Measurements from ENCODE around the gene IL16.
"Not testable (repeated sequence)": the region's sequence is repeated elsewhere in the genome, so short reads cannot be mapped to it uniquely, and the experiment has no call there.

Gene IL16

GRCh38 chr15:81174792-81175327, 21.8 kb upstream of the IL16 start:
- ATAC-seq: no peak

GRCh38 chr15:81175496-81175895, 21.2 kb upstream of the IL16 start:
- ATAC-seq: no peak

DNA sequence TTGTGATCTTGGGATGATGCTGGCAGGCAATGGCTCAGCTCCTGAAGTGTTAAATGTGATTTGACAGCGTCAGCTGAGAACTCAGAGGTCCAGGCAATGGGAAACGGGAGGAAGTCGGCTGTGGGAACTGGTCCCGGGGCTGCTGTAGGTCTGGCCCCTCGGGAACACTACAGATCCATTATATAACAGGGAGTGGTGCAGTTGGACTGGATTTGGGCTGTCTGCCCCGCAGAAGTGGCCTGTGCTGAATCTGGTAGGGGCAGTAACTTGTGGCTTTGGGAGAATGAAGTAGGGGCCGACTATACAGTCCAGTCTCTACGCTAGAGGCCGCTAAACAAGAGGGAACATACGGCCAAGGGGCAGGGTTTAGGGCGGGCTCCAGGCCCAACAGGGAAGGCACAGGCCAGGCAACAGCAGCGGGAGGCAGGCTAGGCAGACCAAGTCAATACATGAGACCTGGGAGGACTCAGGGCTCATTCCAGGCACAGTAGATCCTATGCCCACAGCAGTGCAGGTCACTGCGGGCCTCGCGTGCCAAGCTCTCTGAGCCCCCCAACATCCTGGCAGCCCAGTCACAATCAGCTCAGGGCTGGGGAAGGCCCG, 20.3 kb upstream of the IL16 start:
- no peak for ATAC-seq

GRCh38 chr15:81178365-81178764, 18.3 kb upstream of the IL16 start:
- ATAC-seq: no peak

DNA sequence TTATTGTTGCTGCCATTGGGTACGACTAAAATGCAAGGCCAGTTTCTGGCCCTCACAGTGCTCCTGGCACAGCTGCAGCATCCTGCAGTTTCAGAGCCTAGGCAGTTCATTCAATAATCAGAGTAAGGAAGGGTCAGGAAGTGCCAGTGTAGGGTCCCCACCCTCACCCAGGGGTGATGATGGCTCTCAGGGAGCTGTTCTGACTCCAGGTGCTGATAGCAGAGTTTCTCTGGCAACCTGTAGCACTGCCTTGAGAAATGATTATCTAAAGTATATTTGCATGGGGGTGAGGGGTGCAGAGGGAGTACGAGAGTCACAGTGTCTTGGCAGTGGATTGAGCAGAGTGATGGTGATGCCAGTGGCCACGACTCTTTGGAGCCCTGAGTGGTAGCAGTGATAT, 15.5 kb upstream of the IL16 start:
- ATAC-seq: no peak

GRCh38 chr15:81182031-81182755, 14.5 kb upstream of the IL16 start:
- ATAC-seq: no peak

DNA sequence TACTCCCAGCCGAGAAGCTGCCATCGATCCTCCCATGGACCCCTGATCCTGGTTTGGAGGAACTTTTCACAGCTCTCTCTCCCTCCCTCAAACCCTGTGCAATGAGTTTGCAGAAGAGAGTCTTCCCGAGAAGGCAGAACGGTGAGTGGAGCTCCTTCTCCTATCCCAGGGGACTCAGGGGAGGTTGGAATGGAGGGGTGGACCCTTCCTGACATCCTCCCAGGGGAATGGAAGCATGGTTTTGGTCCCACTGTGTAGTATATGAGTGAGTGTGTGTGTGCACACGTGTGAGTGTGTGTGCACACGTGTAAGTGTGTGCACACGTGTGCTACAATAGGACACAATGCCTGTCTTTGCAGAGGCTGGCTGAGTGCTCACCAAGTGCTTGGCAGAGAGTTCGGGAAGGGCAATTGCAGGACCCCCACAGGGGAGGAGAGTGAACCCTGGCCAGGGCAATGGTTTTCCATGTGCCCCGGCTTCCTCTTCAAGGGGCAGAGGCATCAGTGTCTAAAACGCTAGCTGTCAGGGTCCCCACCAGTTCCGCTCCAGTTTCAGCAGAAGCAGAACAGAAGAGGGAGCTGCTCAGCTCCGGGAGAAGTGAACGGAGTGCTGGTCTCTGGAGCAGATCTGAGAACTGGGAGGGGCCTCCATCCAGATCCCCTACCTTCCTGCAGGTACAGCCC, 13.8 kb upstream of the IL16 start:
- no peak for ATAC-seq

GRCh38 chr15:81183439-81183775, 13.3 kb upstream of the IL16 start:
- no peak for ATAC-seq

GRCh38 chr15:81184188-81184587, 12.5 kb upstream of the IL16 start:
- no peak for ATAC-seq

DNA sequence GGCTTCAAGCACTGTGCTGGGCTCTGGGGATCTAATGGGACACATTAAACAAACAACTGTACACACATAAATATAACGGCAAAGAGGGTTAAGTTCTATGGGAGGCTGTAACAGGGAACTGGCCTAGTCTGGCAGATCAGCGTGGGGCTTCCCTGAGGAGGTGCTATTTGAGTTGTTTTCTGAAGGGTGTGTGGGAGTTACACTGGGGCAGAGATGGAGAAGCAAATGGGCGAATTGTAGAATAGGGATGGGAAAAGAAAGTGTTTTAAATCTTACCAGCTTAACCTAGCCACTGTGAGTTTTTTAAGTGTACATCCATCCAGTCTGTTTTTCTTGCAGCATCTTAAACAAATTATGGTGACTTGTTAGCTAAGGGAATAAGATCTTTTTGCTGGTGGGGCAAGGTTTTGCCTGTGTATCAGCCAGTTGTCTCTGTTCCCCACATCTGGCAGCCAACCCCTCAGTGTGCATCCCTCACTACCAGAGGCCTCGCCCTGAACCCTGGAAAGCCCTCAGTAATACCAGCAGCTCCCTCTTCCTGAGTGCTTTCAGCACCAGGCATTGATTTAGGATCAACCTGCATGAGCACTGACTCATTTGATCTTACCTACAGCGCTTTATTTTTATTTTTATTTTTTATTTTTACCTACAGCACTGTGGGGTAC, 10.9 kb upstream of the IL16 start:
- ATAC-seq: no peak

DNA sequence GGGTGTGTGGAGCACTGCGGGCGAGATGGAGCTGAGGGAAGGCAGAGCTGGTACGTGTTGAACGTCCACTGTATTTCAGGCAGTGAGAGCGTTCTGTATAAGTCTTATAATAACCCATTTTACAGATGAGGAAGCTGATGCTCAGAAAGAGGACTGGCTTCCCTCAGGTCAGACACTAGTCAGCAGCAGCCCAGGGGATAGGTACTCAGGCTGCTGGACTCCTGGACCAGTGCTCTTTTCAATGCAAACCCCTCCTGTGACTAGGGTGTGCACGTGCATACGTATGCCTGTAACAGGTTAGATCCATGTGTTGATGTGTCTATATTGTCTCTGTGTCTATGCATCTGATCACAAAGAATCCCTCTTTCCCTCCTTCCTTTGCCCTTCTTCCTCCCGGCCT, 8.3 kb upstream of the IL16 start:
- no peak for ATAC-seq

GRCh38 chr15:81189583-81190283, 6.9 kb upstream of the IL16 start:
- no peak for ATAC-seq

- no peak for ATAC-seq
Observed at GRCh38 chr15:81190922-81191507, 5.7 kb upstream of the IL16 start.

DNA sequence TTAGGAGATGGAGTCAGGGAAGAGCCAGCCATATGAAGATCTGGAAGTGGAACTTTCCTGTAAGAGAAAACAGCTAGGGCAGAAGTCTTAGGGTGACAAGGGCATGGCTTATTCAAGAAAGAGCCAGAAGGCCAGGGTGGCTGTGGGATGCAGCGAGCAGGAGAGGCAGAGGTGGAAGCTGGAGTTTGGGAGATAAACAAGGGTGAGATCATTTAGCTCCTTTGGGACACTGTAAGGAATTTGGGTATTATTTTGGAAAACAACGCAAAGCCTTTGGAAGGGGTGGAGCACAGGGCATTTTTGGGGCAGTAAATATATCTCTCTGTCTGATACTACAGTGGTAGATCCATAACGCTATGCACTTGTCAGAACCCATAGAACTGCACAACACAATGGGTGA, 5.0 kb upstream of the IL16 start:
- ATAC-seq: no peak

DNA sequence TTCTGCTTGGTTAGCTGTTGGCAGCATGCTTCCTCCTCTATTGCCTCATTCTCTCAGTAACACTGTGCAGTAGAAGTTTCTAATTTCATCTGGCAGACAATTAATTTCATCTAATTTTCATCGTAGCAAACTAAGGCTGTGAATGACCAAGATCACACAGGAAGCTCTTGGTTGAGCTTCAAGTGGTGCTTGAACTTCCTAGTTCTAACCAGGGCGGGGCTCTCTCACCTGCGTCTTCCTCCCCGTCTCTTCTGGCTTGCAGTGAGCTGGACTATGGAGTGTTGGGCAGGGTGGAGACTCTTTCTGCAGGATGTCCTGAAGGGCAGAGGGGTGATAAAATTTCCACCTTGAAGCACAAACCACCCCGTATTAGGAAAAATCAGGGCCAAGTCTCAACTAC, 2.0 kb upstream of the IL16 start:
- ATAC-seq: no peak

DNA sequence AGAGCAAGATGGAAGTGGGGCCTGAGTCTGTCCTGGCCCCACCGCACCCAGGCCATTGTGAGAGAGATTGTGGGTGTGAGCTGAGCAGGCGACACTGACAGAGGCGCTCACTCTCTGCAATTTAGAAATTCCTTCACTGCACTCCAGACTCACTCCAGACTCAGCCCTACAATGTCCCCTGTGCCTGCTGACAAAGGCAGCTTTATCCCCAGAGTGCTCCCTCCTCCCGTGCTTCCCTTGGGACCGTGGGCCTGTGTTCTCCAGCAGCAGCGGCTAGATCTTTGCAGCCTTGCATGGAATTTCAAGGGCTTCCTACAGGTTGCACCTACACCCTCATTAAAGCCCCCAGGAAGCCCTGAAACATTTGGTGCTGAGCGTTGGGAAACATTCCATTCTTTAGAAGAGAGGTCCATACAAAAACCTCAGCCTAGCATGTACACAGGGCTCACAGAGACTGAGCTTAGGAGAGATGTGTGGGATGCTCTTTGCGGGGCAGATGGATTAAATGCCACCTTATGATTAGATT, 1.3 kb upstream of the IL16 start:
- ATAC-seq: no peak

GRCh38 chr15:81197255-81197630, 564 bp downstream of the IL16 start:
- no peak for ATAC-seq

- ATAC-seq: no peak
Observed at GRCh38 chr15:81197688-81198281, 1.1 kb downstream of the IL16 start.

DNA sequence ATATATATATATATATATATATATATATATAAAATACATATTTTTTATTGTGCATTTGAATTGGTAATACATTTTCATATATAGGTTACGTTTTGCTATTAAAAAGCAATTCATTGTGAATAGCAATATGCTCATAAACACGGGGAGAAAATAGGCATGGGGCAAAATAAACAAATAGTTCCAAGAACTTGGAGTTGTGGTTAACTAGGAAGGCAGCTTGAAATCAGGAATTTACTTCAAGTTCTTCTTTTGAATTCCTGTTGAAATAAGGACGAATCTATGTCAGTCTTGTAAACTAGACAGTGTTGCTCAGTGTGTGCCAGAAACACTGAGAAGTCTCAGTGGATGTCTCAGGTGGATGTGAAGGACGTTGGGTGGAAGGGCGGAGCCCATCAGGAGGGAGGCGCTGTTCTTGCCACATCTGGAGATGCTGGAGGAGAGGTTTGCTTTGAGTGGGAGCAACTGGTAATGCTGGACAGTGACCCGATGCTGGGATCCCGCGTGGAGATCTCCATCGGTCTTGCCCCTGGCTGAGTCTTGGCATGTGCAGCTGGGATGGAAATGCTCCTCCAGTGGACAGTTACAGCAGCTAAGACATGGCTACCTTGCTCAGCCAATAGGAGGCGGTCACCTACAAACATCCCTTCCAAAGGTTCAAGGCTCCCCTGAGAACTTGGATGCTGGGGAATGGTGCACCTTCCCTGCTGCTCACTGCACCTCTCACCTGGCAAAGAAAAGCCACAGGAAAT, 2.5 kb downstream of the IL16 start:
- ATAC-seq: no peak

DNA sequence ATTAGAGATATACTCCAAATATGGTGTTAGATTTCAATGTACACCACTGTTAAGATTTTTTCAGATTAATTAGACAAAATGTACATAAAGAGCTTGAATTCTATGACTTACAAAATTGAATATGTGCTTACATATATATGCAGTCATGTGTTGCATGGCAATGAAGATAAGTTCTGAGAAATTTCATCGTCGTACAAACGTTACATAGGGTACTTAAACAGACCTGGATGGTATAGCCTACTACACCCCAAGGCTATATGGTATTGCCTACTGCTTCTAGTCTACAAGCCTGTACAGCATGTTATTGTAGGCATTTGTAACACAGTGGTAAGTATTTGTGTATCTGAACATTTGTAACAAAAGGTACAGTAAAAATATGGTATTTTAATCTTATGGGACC, 9.3 kb downstream of the IL16 start:
- ATAC-seq: no peak

DNA sequence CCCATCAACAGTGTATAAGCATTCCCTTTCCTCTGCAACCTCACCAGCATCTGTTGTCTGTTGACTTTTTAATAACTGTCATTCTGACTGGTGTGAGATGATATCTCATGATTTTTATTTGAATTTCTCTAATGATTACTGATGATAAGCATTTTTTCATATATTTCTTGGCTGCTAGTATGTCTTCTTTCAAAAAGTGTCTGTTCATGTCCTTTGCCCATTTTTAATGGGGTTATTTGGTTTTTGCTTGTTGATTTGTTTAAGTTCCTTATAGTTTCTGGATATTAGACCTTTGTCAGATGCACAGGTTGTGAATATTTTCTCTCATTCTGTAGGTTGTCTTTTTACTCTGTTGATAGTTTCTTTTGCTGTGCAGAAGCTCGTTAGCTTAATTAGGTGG, 11.3 kb downstream of the IL16 start:
- ATAC-seq: not testable (repeated sequence)
